Measurements from ENCODE around the gene HMGN5.

Gene HMGN5

GRCh38 chrX:81202943-81203342 lies 1.2 kb upstream of the HMGN5 start:
- peak; percentile 1 for DNase-seq (ENCODE audit: low read depth)
- TF ChIP-seq CTCF (IDR thresholded peaks at IDR 0.05; ENCODE audit: insufficient read depth, low read depth, low read length, missing control alignments), result no peak
- H3K4me3 ChIP-seq (ENCODE audit: low read depth, low read length), result peak overlapping the region; percentile 85

- peak overlapping the region; percentile 85 for H3K4me3 ChIP-seq (ENCODE audit: low read depth, low read length)
- peak; percentile 20 for DNase-seq (ENCODE audit: low read depth)
- TF ChIP-seq CTCF (IDR thresholded peaks at IDR 0.05; ENCODE audit: insufficient read depth, low read depth, low read length, missing control alignments), result no peak
Measured at GRCh38 chrX:81202456-81202819, 725 bp upstream of the HMGN5 start.

- no peak for TF ChIP-seq CTCF (IDR thresholded peaks at IDR 0.05; ENCODE audit: insufficient read depth, low read depth, low read length, missing control alignments)
- no peak for DNase-seq (ENCODE audit: low read depth)
- H3K4me3 ChIP-seq (ENCODE audit: low read depth, low read length), result peak overlapping the region; percentile 85
Measured at GRCh38 chrX:81201071-81201470, 642 bp downstream of the HMGN5 start.

- peak; percentile 53 for TF ChIP-seq CTCF (IDR thresholded peaks at IDR 0.05; ENCODE audit: insufficient read depth, low read depth, low read length, missing control alignments)
- DNase-seq (ENCODE audit: low read depth), result peak; percentile 72
- H3K4me3 ChIP-seq (ENCODE audit: low read depth, low read length), result no peak overlapping the region
Measured at GRCh38 chrX:81195712-81196111, 6.0 kb downstream of the HMGN5 start.

GRCh38 chrX:81195259-81195658 lies 6.5 kb downstream of the HMGN5 start:
- TF ChIP-seq CTCF (IDR thresholded peaks at IDR 0.05; ENCODE audit: insufficient read depth, low read depth, low read length, missing control alignments), result no peak
- DNase-seq (ENCODE audit: low read depth), result no peak
- no peak overlapping the region for H3K4me3 ChIP-seq (ENCODE audit: low read depth, low read length)

- H3K4me3 ChIP-seq (ENCODE audit: low read depth, low read length), result no peak overlapping the region
- DNase-seq (ENCODE audit: low read depth), result peak; percentile 2
Measured at GRCh38 chrX:81174286-81174685, 27.4 kb downstream of the HMGN5 start.

More at GRCh38 chrX:81174286-81174685, 27.4 kb downstream of the HMGN5 start:
- no peak for TF ChIP-seq CTCF (IDR thresholded peaks at IDR 0.05; ENCODE audit: insufficient read depth, low read depth, low read length, missing control alignments)

Measured in GM12865 (cell line).